H9 (cell line): ENCODE results near the gene PNMA8C. TPM values are rescaled to one million over a fixed set of nuclear protein-coding genes. Genes with fewer than 3 reads are reported as not detected.
"Not testable (repeated sequence)": the region's sequence is repeated elsewhere in the genome, so short reads cannot be mapped to it uniquely, and the experiment has no call there.

Experiments
- DNase-seq: peaks from one replicate; pipeline ENCODE4 v3.0.0-alpha.2; 2017
- H2AFZ ChIP-seq: one replicate; pipeline ENCODE4 v1.6.1; 2013; ENCODE audit warnings: mild to moderate bottlenecking, low read length, control low read depth, moderate library complexity
- H2AK5ac ChIP-seq: 2 replicates; pipeline ENCODE4 v1.6.1; 2013; ENCODE audit warnings: low read length, control low read depth, mixed read lengths; ENCODE audit not compliant: insufficient read length
- H2BK120ac ChIP-seq: one replicate; pipeline ENCODE4 v1.6.1; 2013; ENCODE audit warnings: low read depth, mild to moderate bottlenecking, low read length, control low read depth, inconsistent platforms; ENCODE audit not compliant: poor library complexity, severe bottlenecking
- H2BK12ac ChIP-seq: 2 replicates; pipeline ENCODE4 v1.6.1; 2013; ENCODE audit warnings: low read length, control low read depth, mixed read lengths, low read depth; ENCODE audit not compliant: insufficient read length
- H2BK15ac ChIP-seq: 2 replicates; pipeline ENCODE4 v1.6.1; 2013; ENCODE audit warnings: low read depth, low read length, control low read depth
- H2BK20ac ChIP-seq: one replicate; pipeline ENCODE4 v1.6.1; 2013; ENCODE audit warnings: low read depth, mild to moderate bottlenecking, low read length, control low read depth, inconsistent platforms; ENCODE audit not compliant: poor library complexity, severe bottlenecking
- H2BK5ac ChIP-seq: 2 replicates; pipeline ENCODE4 v1.6.1; 2013; ENCODE audit warnings: low read length, control low read depth, mixed read lengths; ENCODE audit not compliant: insufficient read length
- H3K14ac ChIP-seq: 2 replicates; pipeline ENCODE4 v1.6.1; 2013; ENCODE audit warnings: low read length, control low read depth; ENCODE audit not compliant: insufficient read depth
- H3K18ac ChIP-seq: 2 replicates; pipeline ENCODE4 v1.6.1; 2013; ENCODE audit warnings: low read depth, mild to moderate bottlenecking, mixed read lengths, low read length, control low read depth; ENCODE audit not compliant: insufficient read length
- H3K23ac ChIP-seq: 2 replicates; pipeline ENCODE4 v1.6.1; 2013; ENCODE audit warnings: low read length, control low read depth, mixed read lengths, low read depth; ENCODE audit not compliant: insufficient read length
- H3K23me2 ChIP-seq: 2 replicates; pipeline ENCODE4 v1.6.1; 2013; ENCODE audit warnings: low read depth, mild to moderate bottlenecking, mixed read lengths, low read length, control low read depth; ENCODE audit not compliant: insufficient read length, poor library complexity, severe bottlenecking
- H3K27ac ChIP-seq: 2 replicates; pipeline ENCODE4 v1.5.1; 2013; ENCODE audit warnings: low read length, control low read depth, mixed read lengths, low read depth; ENCODE audit not compliant: insufficient read length
- H3K27me3 ChIP-seq: 2 replicates; pipeline ENCODE4 v1.6.1; 2013; ENCODE audit warnings: low read length, control low read depth, inconsistent platforms; ENCODE audit not compliant: insufficient read depth
- H3K4ac ChIP-seq: 2 replicates; pipeline ENCODE4 v1.6.1; 2013; ENCODE audit warnings: low read depth, mild to moderate bottlenecking, control low read depth, inconsistent platforms, low read length, moderate library complexity
- H3K4me1 ChIP-seq: 2 replicates; pipeline ENCODE4 v1.6.1; 2013; ENCODE audit warnings: low read length, control low read depth, inconsistent platforms; ENCODE audit not compliant: insufficient read depth
- H3K4me2 ChIP-seq: 2 replicates; pipeline ENCODE4 v1.6.1; 2013; ENCODE audit warnings: low read length, control low read depth, mixed read lengths; ENCODE audit not compliant: insufficient read length, insufficient read depth
- H3K56ac ChIP-seq: 2 replicates; pipeline ENCODE4 v1.6.1; 2013; ENCODE audit warnings: low read depth, mild to moderate bottlenecking, mixed read lengths, low read length, control low read depth; ENCODE audit not compliant: insufficient read length
- H3K79me1 ChIP-seq: 2 replicates; pipeline ENCODE4 v1.6.1; 2013; ENCODE audit warnings: low read depth, mild to moderate bottlenecking, moderate library complexity, low read length, control low read depth, inconsistent platforms; ENCODE audit not compliant: insufficient read depth, poor library complexity, severe bottlenecking
- H3K79me2 ChIP-seq: 2 replicates; pipeline ENCODE4 v1.6.1; 2013; ENCODE audit warnings: low read length, control low read depth, inconsistent platforms; ENCODE audit not compliant: insufficient read depth
- H3K9ac ChIP-seq: 2 replicates; pipeline ENCODE4 v1.6.1; 2013; ENCODE audit warnings: low read length, control low read depth, mixed read lengths; ENCODE audit not compliant: insufficient read length; ENCODE audit errors: extremely low read depth
- H3K9me3 ChIP-seq: one replicate; pipeline ENCODE4 v1.6.1; 2013; ENCODE audit warnings: low read depth, low read length, inconsistent platforms; ENCODE audit not compliant: control insufficient read depth
- H3T11ph ChIP-seq: one replicate; pipeline ENCODE4 v1.6.1; 2013; ENCODE audit warnings: mild to moderate bottlenecking, low read length, control low read depth, inconsistent platforms
- H4K20me1 ChIP-seq: one replicate; pipeline ENCODE4 v1.6.1; 2013; ENCODE audit not compliant: control insufficient read depth, insufficient read length, insufficient read depth
- H4K5ac ChIP-seq: 2 replicates; pipeline ENCODE4 v1.6.1; 2013; ENCODE audit warnings: low read depth, mild to moderate bottlenecking, mixed read lengths, low read length, control low read depth; ENCODE audit not compliant: insufficient read length
- H4K8ac ChIP-seq: replicated peaks from 2 replicates; pipeline ENCODE4 v1.6.1; 2013; ENCODE audit warnings: low read length, control low read depth, mixed read lengths, low read depth; ENCODE audit not compliant: insufficient read length
- H4K91ac ChIP-seq: 2 replicates; pipeline ENCODE4 v1.6.1; 2013; ENCODE audit warnings: low read depth, mild to moderate bottlenecking, moderate library complexity, mixed read lengths, low read length, control low read depth; ENCODE audit not compliant: insufficient read length
- H3K27ac Mint-ChIP-seq, 3 experiments: 2 replicates in 2 of 3; 3 replicates in 1 of 3; pipeline ENCODE4 v1.8.0; 2020 to 2021; ENCODE audit warnings: mixed read lengths in 3 of 3, mild to moderate bottlenecking in 1 of 3, moderate library complexity in 1 of 3
- H3K27me3 Mint-ChIP-seq: 2 replicates; pipeline ENCODE4 v1.8.0; 2021; ENCODE audit warnings: low read depth, mild to moderate bottlenecking, moderate library complexity, mixed read lengths
- H3K36me3 Mint-ChIP-seq, 3 experiments: 2 replicates in 2 of 3; 3 replicates in 1 of 3; pipeline ENCODE4 v1.8.0; 2020 to 2021; ENCODE audit warnings: low read depth in 3 of 3, mixed read lengths in 3 of 3; ENCODE audit not compliant: insufficient read depth in 1 of 3
- H3K4me1 Mint-ChIP-seq, 2 experiments: 2 replicates each; pipeline ENCODE4 v1.8.0; 2020; ENCODE audit warnings: mixed read lengths in 2 of 2
- H3K4me3 Mint-ChIP-seq, 2 experiments: 2 replicates in 1 of 2; 3 replicates in 1 of 2; pipeline ENCODE4 v1.8.0; 2020 to 2021; ENCODE audit warnings: mild to moderate bottlenecking in 2 of 2, mixed read lengths in 2 of 2, moderate library complexity in 1 of 2
- H3K9me3 Mint-ChIP-seq, 2 experiments: 2 replicates in 1 of 2; 3 replicates in 1 of 2; pipeline ENCODE4 v1.8.0; 2020; ENCODE audit warnings: mild to moderate bottlenecking in 2 of 2, mixed read lengths in 2 of 2, moderate library complexity in 1 of 2
- CTCF ChIP-seq: fragments of 200-600 bp; sonication (generic); conservative IDR thresholded peaks from 3 replicates; pipeline ENCODE4 v1.8.0; 2021; ENCODE audit warnings: antibody characterized with exemption, mild to moderate bottlenecking
- WGBS: extraction: QIAGEN DNeasy Blood & Tissue Kit; methylation state at CpG from one replicate; pipeline ENCODE4 v1.1.7; 2013; ENCODE audit warnings: missing lambda C conversion rate, low lambda C conversion rate, mixed read lengths; ENCODE audit not compliant: insufficient read length; ENCODE audit errors: extremely low coverage; 5-methylcytosine and 5-hydroxymethylcytosine counted together
- total RNA-seq: library from RNA; stranded (reverse); gene quantifications from 2 replicates; pipeline ENCODE4 v1.2.1, GENCODE V29; 2021

The PNMA8C gene
- total RNA-seq, 1 experiment from 2014 or later, result 1.8 TPM

GRCh38 chr19:46420056-46420455 lies 8.7 kb downstream of the PNMA8C start:
- Histone ChIP-seq H4K5ac (no peak overlapping the region), H3K23ac (no peak overlapping the region), H3K79me2 (no peaks in the 10 kb centered on the region), H3K27me3 (no peaks in the 10 kb centered on the region), H2BK20ac (no peak overlapping the region), H3K23me2 (no peaks in the 10 kb centered on the region), H3K18ac (no peak overlapping the region), H3K27ac (no peak overlapping the region), H3K4ac (no peak overlapping the region), H3K56ac (no peak overlapping the region), H3K4me1 (no peaks in the 10 kb centered on the region), H3K14ac (no peak overlapping the region), H4K8ac (no peak overlapping the region), H2AFZ (no peak overlapping the region), H2BK12ac (no peak overlapping the region), H4K20me1 (no peaks in the 10 kb centered on the region), H2BK15ac (no peak overlapping the region), H3K9ac (no peak overlapping the region), H3K79me1 (no peaks in the 10 kb centered on the region), H4K91ac (no peak overlapping the region), H3K4me2 (no peak overlapping the region), H2BK120ac (no peak overlapping the region), H2BK5ac (no peak overlapping the region), H3K9me3 (no peaks in the 10 kb centered on the region), H2AK5ac (no peak overlapping the region), H3T11ph (no peak overlapping the region)
- peaks cover 13 to 20% of the 10 kb centered on the region in 2 experiments for H3K4me1 Mint-ChIP-seq
- peaks cover 6% of the 10 kb centered on the region for H3K27me3 Mint-ChIP-seq
- no CpG with 5 or more reads among the region's 7 CpGs for WGBS
- TF ChIP-seq CTCF, result no peak
- no peak overlapping the region for H3K27ac Mint-ChIP-seq
- H3K4me3 Mint-ChIP-seq, result no peak overlapping the region
- no peak for DNase-seq
- H3K36me3 Mint-ChIP-seq, result no peaks in the 10 kb centered on the region
- no peaks in the 10 kb centered on the region; a peak in 2 of 5 replicates for H3K9me3 Mint-ChIP-seq

- not testable (repeated sequence) for H3K18ac ChIP-seq, H3T11ph ChIP-seq, H3K9me3 Mint-ChIP-seq, H2BK20ac ChIP-seq, H3K9me3 ChIP-seq, H2BK5ac ChIP-seq, H3K27ac ChIP-seq, H3K79me1 ChIP-seq, H3K4ac ChIP-seq, H3K23ac ChIP-seq, H4K20me1 ChIP-seq, H4K5ac ChIP-seq, H3K79me2 ChIP-seq, H2BK12ac ChIP-seq, H4K8ac ChIP-seq, H3K4me1 ChIP-seq, H3K27me3 ChIP-seq, H2BK15ac ChIP-seq, H2AFZ ChIP-seq, H3K36me3 Mint-ChIP-seq, H3K9ac ChIP-seq, H3K14ac ChIP-seq, H4K91ac ChIP-seq, H3K56ac ChIP-seq, H2BK120ac ChIP-seq, H2AK5ac ChIP-seq
- no CpG with 5 or more reads among the region's 53 CpGs for WGBS
- Histone ChIP-seq H3K23me2 (peaks cover 20% of the 10 kb centered on the region), H3K4me2 (peak overlapping the region; percentile 17)
- Mint-ChIP-seq H3K4me3 (peak overlapping the region; percentile 40 to 74), H3K27me3 (peaks cover 15% of the 10 kb centered on the region), H3K27ac (peak overlapping the region; percentile 68 to 96 (median 72)), H3K4me1 (peaks cover 28 to 43% of the 10 kb centered on the region in 2 experiments)
- DNase-seq, result peak; percentile 95
Observed at GRCh38 chr19:46415804-46416709, 12.7 kb downstream of the PNMA8C start.
